ENCODE measurements around the gene D2HGDH.
"Not testable (repeated sequence)": the region's sequence is repeated elsewhere in the genome, so short reads cannot be mapped to it uniquely, and the experiment has no call there.

Gene D2HGDH

GRCh38 chr2:241815477-241816430 is 81.3 kb downstream of the D2HGDH start:
- no peak for DNase-seq (ENCODE audit: low read depth)
- no peak for TF ChIP-seq CTCF (conservative IDR thresholded peaks at IDR 0.05; ENCODE audit: low read length)
- H3K4me3 ChIP-seq (ENCODE audit: low read length), result no peak overlapping the region

- no peak overlapping the region for H3K4me3 ChIP-seq (ENCODE audit: low read length)
- TF ChIP-seq CTCF (conservative IDR thresholded peaks at IDR 0.05; ENCODE audit: low read length), result no peak
- DNase-seq (ENCODE audit: low read depth), result no peak
These were observed 82.1 kb downstream of the D2HGDH start for GRCh38 chr2:241816431-241817121.

GRCh38 chr2:241817126-241817820 is 82.8 kb downstream of the D2HGDH start:
- TF ChIP-seq CTCF (conservative IDR thresholded peaks at IDR 0.05; ENCODE audit: low read length), result no peak
- H3K4me3 ChIP-seq (ENCODE audit: low read length), result no peak overlapping the region
- no peak for DNase-seq (ENCODE audit: low read depth)

- not testable (repeated sequence) for H3K4me3 ChIP-seq (ENCODE audit: low read length); DNase-seq (ENCODE audit: low read depth)
These were observed 83.4 kb downstream of the D2HGDH start for GRCh38 chr2:241817821-241818215.
